ENCODE data around the gene MTFR2. TPM values are rescaled to one million over a fixed set of nuclear protein-coding genes. Genes with fewer than 3 reads are reported as not detected.

MTFR2 gene
- polyA plus RNA-seq, 1 donor (not counting 4 experiments of a cell fraction or from before 2014, with no cell fraction given) = 12.0 TPM

DNA sequence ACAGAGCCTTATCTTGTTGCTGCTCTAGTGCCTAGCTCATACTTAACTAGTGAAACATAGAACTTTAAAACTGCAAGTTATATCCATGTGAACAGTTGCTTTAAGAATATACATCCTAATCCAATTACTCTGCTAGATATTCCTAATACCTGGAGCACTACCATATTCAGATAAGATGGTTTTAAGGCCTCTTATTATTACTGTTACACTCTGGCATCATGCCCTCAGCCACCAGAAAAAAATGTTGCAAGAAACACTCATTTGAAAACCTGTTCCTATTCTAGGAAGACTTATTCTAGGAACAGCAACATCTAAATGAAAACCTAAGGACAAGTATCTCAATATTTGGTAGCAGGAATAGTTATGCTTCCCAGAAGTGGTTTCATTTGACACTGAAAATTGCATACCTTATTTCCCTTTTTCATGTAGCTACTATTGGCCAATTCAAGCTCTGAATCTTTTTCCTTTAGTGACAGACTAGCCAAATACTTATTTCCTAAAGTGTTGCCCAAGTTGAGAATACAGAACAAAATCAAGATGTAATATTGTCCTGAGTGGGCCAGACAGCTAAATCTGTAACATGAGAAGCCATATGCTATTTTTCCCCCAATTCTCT, 4.8 kb upstream of the MTFR2 start:
- H2AFZ ChIP-seq (ENCODE audit: control insufficient read depth, low read length) = no peak overlapping the region
- peaks cover 5 to 10% of the 10 kb centered on the region in 2 experiments for H3K36me3 ChIP-seq (ENCODE audit: control insufficient read depth in 2 of 2, extremely low read depth in 1 of 2, insufficient read depth in 2 of 2, low read length in 2 of 2)
- no peak overlapping the region for H3K27ac ChIP-seq (ENCODE audit: control insufficient read depth, insufficient read depth, low read length)
- H3K9me1 ChIP-seq (ENCODE audit: control insufficient read depth, extremely low read depth, insufficient read depth, low read length) = no peaks in the 10 kb centered on the region
- TF ChIP-seq, protein P1, sequence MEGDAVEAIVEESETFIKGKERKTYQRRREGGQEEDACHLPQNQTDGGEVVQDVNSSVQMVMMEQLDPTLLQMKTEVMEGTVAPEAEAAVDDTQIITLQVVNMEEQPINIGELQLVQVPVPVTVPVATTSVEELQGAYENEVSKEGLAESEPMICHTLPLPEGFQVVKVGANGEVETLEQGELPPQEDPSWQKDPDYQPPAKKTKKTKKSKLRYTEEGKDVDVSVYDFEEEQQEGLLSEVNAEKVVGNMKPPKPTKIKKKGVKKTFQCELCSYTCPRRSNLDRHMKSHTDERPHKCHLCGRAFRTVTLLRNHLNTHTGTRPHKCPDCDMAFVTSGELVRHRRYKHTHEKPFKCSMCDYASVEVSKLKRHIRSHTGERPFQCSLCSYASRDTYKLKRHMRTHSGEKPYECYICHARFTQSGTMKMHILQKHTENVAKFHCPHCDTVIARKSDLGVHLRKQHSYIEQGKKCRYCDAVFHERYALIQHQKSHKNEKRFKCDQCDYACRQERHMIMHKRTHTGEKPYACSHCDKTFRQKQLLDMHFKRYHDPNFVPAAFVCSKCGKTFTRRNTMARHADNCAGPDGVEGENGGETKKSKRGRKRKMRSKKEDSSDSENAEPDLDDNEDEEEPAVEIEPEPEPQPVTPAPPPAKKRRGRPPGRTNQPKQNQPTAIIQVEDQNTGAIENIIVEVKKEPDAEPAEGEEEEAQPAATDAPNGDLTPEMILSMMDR (optimal IDR thresholded peaks at IDR 0.05 in 1 of 3, IDR thresholded peaks at IDR 0.05 in 1 of 3, conservative IDR thresholded peaks at IDR 0.05 in 1 of 3; ENCODE audit: extremely low read depth in 1 of 3, insufficient read depth in 2 of 3, low read length in 3 of 3) = no peak
- TF ChIP-seq EZH2 (IDR thresholded peaks at IDR 0.05; ENCODE audit: low read length) = no peak
- FAIRE-seq (no peak), DNase-seq (ENCODE audit: low read depth, low spot score) (no peak)
- dilution Hi-C loops (cut with MboI; ENCODE audit: extremely low pct_ligation_motif_present, low sequenced_read_pairs) = no loop called here
- no peaks in the 10 kb centered on the region for H4K20me1 ChIP-seq (ENCODE audit: control insufficient read depth, extremely low read depth, insufficient read depth, low read length)
- no peak overlapping the region for H3K4me2 ChIP-seq (ENCODE audit: control insufficient read depth, extremely low read depth, insufficient read depth, low read depth, low read length)
- no peak overlapping the region for H3K9ac ChIP-seq (ENCODE audit: control insufficient read depth, extremely low read depth, insufficient read depth, low read length)
- no peaks in the 10 kb centered on the region for H3K79me2 ChIP-seq (ENCODE audit: control insufficient read depth, insufficient read depth, low read length)
- H3K4me3 ChIP-seq (ENCODE audit: control insufficient read depth in 2 of 3, extremely low read depth in 1 of 3, insufficient read depth in 2 of 3, low read depth in 1 of 3, low read length in 3 of 3) = no peak overlapping the region
- no peaks in the 10 kb centered on the region for H3K27me3 ChIP-seq (ENCODE audit: control insufficient read depth, extremely low read depth, insufficient read depth, low read length)
- peaks cover 5% of the 10 kb centered on the region for H3K4me1 ChIP-seq (ENCODE audit: control insufficient read depth, extremely low read depth, insufficient read depth, low read length)
- H3K9me3 ChIP-seq (ENCODE audit: control insufficient read depth, low read depth, low read length) = no peaks in the 10 kb centered on the region

DNA sequence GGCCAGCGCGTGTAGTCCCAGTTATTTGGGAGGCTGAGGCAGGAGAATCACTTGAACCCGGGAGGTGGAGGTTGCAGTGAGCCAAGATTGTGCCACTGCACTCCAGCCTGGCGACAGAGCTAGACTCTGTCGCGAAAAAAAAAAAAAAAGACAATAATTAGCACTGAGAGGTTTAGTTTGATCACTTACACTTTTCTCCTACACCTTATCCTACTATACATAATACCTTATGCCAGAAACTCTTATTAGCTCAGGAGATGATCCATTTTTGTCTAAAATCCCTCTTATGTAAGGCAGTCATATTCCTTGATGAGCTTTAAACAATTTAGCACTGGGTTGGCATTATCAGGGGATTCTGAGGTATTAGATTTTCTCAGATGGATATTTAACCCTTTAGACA, 3.6 kb upstream of the MTFR2 start:
- Histone ChIP-seq H3K36me3 (ENCODE audit: control insufficient read depth in 2 of 2, extremely low read depth in 1 of 2, insufficient read depth in 2 of 2, low read length in 2 of 2) (peaks cover 3 to 4% of the 10 kb centered on the region in 2 experiments), H3K27ac (ENCODE audit: control insufficient read depth, insufficient read depth, low read length) (no peak overlapping the region), H2AFZ (ENCODE audit: control insufficient read depth, low read length) (no peak overlapping the region), H3K79me2 (ENCODE audit: control insufficient read depth, insufficient read depth, low read length) (peaks cover 10% of the 10 kb centered on the region), H3K9me1 (ENCODE audit: control insufficient read depth, extremely low read depth, insufficient read depth, low read length) (no peaks in the 10 kb centered on the region), H3K4me3 (ENCODE audit: control insufficient read depth in 2 of 3, extremely low read depth in 1 of 3, insufficient read depth in 2 of 3, low read depth in 1 of 3, low read length in 3 of 3) (no peak overlapping the region), H3K9ac (ENCODE audit: control insufficient read depth, extremely low read depth, insufficient read depth, low read length) (no peak overlapping the region), H3K27me3 (ENCODE audit: control insufficient read depth, extremely low read depth, insufficient read depth, low read length) (no peaks in the 10 kb centered on the region), H3K9me3 (ENCODE audit: control insufficient read depth, low read depth, low read length) (no peaks in the 10 kb centered on the region), H3K4me1 (ENCODE audit: control insufficient read depth, extremely low read depth, insufficient read depth, low read length) (peaks cover 10% of the 10 kb centered on the region), H3K4me2 (ENCODE audit: control insufficient read depth, extremely low read depth, insufficient read depth, low read depth, low read length) (no peak overlapping the region), H4K20me1 (ENCODE audit: control insufficient read depth, extremely low read depth, insufficient read depth, low read length) (no peaks in the 10 kb centered on the region)
- DNase-seq (ENCODE audit: low read depth, low spot score) = no peak
- dilution Hi-C loops (cut with MboI; ENCODE audit: extremely low pct_ligation_motif_present, low sequenced_read_pairs) = no loop called here
- FAIRE-seq = no peak
- TF ChIP-seq, protein P1 (optimal IDR thresholded peaks at IDR 0.05 in 1 of 3, IDR thresholded peaks at IDR 0.05 in 1 of 3, conservative IDR thresholded peaks at IDR 0.05 in 1 of 3; ENCODE audit: extremely low read depth in 1 of 3, insufficient read depth in 2 of 3, low read length in 3 of 3) = no peak
- no peak for TF ChIP-seq EZH2 (IDR thresholded peaks at IDR 0.05; ENCODE audit: low read length)

Measured in keratinocyte (primary cell).